Neural progenitor cell (in vitro differentiated cells): ENCODE results near the gene DPAGT1. TPM values are rescaled to one million over a fixed set of nuclear protein-coding genes. Genes with fewer than 3 reads are reported as not detected.

Experiments
- DNase-seq: peaks from one replicate; pipeline ENCODE4 v3.0.0-alpha.2; 2016; ENCODE audit warnings: low spot score
- H2AFZ ChIP-seq: fragments of 200-600 bp; sonication (generic); replicated peaks from 2 replicates; pipeline ENCODE4 v1.6.1; 2016; ENCODE audit warnings: antibody characterized with exemption
- H3F3A ChIP-seq: fragments of 200-600 bp; sonication (generic); 2 replicates; pipeline ENCODE4 v1.6.1; 2016; ENCODE audit warnings: antibody characterized with exemption, low read depth
- H3K27ac ChIP-seq: fragments of 200-600 bp; sonication (generic); 2 replicates; pipeline ENCODE4 v1.5.1; 2016; ENCODE audit warnings: mild to moderate bottlenecking
- H3K27me3 ChIP-seq: fragments of 200-600 bp; sonication (generic); 2 replicates; pipeline ENCODE4 v1.6.1; 2016; ENCODE audit warnings: mild to moderate bottlenecking, moderate library complexity
- H3K36me3 ChIP-seq: fragments of 200-600 bp; sonication (generic); 2 replicates; pipeline ENCODE4 v1.5.1; 2016
- H3K4me1 ChIP-seq: fragments of 200-600 bp; sonication (generic); 2 replicates; pipeline ENCODE4 v1.6.1; 2016; ENCODE audit warnings: mixed run types
- H3K4me2 ChIP-seq: fragments of 200-600 bp; sonication (generic); 2 replicates; pipeline ENCODE4 v1.6.1; 2016
- H3K4me3 ChIP-seq: fragments of 200-600 bp; sonication (generic); 2 replicates; pipeline ENCODE4 v1.5.1; 2016
- H3K79me2 ChIP-seq: fragments of 200-600 bp; sonication (generic); 2 replicates; pipeline ENCODE4 v1.6.1; 2016; ENCODE audit warnings: low read depth
- H3K9ac ChIP-seq: fragments of 200-600 bp; sonication (generic); 2 replicates; pipeline ENCODE4 v1.6.1; 2016
- H3K9me3 ChIP-seq: fragments of 200-600 bp; sonication (generic); 2 replicates; pipeline ENCODE4 v1.5.1; 2016; ENCODE audit warnings: low read depth
- H4K20me1 ChIP-seq: fragments of 200-600 bp; sonication (generic); 2 replicates; pipeline ENCODE4 v1.6.1; 2016; ENCODE audit warnings: low read depth
- H3K27ac Mint-ChIP-seq: 3 replicates; pipeline ENCODE4 v1.8.0; 2021; ENCODE audit warnings: mixed read lengths
- H3K27me3 Mint-ChIP-seq: 2 replicates; pipeline ENCODE4 v1.8.0; 2022; ENCODE audit warnings: low read depth, mild to moderate bottlenecking, inconsistent platforms, moderate library complexity, mixed read lengths; ENCODE audit not compliant: insufficient read depth
- H3K36me3 Mint-ChIP-seq: 3 replicates; pipeline ENCODE4 v1.8.0; 2021; ENCODE audit warnings: mixed read lengths
- H3K4me1 Mint-ChIP-seq: 3 replicates; pipeline ENCODE4 v1.8.0; 2021; ENCODE audit warnings: mixed read lengths
- H3K4me3 Mint-ChIP-seq: 3 replicates; pipeline ENCODE4 v1.8.0; 2021; ENCODE audit warnings: mild to moderate bottlenecking, moderate library complexity, mixed read lengths
- H3K9me3 Mint-ChIP-seq: 3 replicates; pipeline ENCODE4 v1.8.0; 2020; ENCODE audit warnings: mixed read lengths
- EZH2 ChIP-seq: fragments of 200-600 bp; sonication (generic); IDR thresholded peaks from 2 replicates; pipeline ENCODE4 v1.6.1; 2017; ENCODE audit warnings: antibody characterized with exemption, mild to moderate bottlenecking, moderate library complexity
- EZH2phosphoT487 ChIP-seq: fragments of 200-600 bp; sonication (generic); IDR thresholded peaks from 2 replicates; pipeline ENCODE4 v1.6.1; 2017; ENCODE audit warnings: antibody characterized with exemption
- total RNA-seq: library from RNA; depleted of rRNA; stranded (reverse); fragments of >200 nt; gene quantifications from 2 replicates; pipeline ENCODE4 v1.2.3, GENCODE V29; 2015; ENCODE audit warnings: low replicate concordance
- TF ChIP-seq, protein P1 (sequence below): fragments of 200-600 bp; sonication (generic); IDR thresholded peaks from 2 replicates; pipeline ENCODE4 v1.5.1; 2017; ENCODE audit warnings: antibody characterized with exemption, mild to moderate bottlenecking

DPAGT1 gene
- total RNA-seq, 1 donor from 2014 or later: 13.4 TPM

DNA sequence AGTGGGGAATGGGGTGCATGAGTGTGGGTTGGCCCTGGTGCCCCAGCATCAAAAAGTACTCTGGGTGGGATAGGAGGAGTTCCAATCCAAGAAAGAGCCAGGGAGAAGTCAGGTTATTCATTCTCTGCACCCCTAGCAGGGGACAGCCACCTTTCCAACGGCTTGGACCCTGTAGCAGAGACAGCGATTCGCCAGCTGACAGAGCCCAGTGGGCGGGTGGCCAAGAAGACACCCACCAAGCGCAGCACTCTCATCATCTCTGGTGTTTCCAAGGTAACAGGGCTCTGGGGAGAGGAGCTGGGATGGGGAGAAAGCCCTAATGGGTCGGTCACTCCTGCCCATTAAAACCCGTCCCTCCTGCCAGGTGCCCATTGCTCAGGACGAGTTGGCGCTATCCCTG, 12.1 kb upstream of the DPAGT1 start:
- Histone ChIP-seq H3K4me2 (no peak overlapping the region), H3K36me3 (no peaks in the 10 kb centered on the region), H3K4me1 (no peaks in the 10 kb centered on the region), H3K27ac (no peak overlapping the region), H3K27me3 (peaks cover 1% of the 10 kb centered on the region), H3K79me2 (no peaks in the 10 kb centered on the region), H3F3A (peaks cover 8% of the 10 kb centered on the region), H3K9me3 (no peaks in the 10 kb centered on the region), H3K9ac (no peak overlapping the region), H2AFZ (no peak overlapping the region), H4K20me1 (no peaks in the 10 kb centered on the region), H3K4me3 (no peak overlapping the region)
- Mint-ChIP-seq H3K27me3 (no peaks in the 10 kb centered on the region), H3K36me3 (peaks cover 8% of the 10 kb centered on the region), H3K27ac (no peak overlapping the region), H3K9me3 (no peaks in the 10 kb centered on the region), H3K4me3 (no peak overlapping the region), H3K4me1 (peaks cover 3% of the 10 kb centered on the region)
- DNase-seq: no peak
- no peak for TF ChIP-seq EZH2
- TF ChIP-seq EZH2phosphoT487: no peak
- TF ChIP-seq, protein P1, sequence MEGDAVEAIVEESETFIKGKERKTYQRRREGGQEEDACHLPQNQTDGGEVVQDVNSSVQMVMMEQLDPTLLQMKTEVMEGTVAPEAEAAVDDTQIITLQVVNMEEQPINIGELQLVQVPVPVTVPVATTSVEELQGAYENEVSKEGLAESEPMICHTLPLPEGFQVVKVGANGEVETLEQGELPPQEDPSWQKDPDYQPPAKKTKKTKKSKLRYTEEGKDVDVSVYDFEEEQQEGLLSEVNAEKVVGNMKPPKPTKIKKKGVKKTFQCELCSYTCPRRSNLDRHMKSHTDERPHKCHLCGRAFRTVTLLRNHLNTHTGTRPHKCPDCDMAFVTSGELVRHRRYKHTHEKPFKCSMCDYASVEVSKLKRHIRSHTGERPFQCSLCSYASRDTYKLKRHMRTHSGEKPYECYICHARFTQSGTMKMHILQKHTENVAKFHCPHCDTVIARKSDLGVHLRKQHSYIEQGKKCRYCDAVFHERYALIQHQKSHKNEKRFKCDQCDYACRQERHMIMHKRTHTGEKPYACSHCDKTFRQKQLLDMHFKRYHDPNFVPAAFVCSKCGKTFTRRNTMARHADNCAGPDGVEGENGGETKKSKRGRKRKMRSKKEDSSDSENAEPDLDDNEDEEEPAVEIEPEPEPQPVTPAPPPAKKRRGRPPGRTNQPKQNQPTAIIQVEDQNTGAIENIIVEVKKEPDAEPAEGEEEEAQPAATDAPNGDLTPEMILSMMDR: no peak

DNA sequence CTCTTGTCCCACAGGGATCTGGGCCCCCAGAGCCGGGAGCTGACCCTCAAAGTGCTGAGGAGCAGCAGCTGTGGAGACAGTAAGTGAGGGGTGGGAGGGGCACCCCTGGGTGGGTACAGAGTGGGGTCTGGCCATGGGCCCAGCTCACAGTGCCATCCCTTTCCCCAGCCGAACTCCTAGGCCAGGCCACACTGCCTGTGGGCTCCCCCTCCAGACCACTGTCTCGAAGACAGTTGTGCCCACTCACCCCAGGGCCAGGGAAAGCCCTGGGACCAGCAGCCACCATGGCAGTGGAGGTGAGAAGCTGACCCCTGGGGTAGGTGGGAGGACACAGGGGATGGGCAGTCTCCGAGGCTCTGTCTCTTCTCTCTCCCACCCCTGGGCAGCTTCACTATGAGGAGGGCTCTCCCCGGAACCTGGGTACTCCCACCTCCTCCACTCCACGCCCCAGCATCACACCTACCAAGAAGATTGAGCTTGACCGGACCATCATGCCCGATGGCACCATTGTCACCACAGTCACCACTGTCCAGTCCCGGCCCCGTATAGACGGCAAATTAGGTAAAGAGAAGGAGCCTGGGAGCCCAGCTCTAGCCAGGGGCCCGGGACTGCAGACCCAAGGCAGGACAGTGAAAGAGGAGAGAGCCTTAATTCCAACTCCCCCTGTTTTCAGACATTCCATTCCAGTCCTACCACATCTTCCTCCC, 10.8 kb upstream of the DPAGT1 start:
- Histone ChIP-seq H3F3A (peaks cover 15% of the 10 kb centered on the region), H3K79me2 (peaks cover 4% of the 10 kb centered on the region), H3K9ac (no peak overlapping the region), H4K20me1 (peaks cover 4% of the 10 kb centered on the region), H3K9me3 (no peaks in the 10 kb centered on the region), H3K4me3 (no peak overlapping the region), H3K27me3 (peaks cover 14% of the 10 kb centered on the region), H3K4me2 (no peak overlapping the region), H3K4me1 (peaks cover 9% of the 10 kb centered on the region), H2AFZ (no peak overlapping the region), H3K36me3 (no peaks in the 10 kb centered on the region), H3K27ac (no peak overlapping the region)
- Mint-ChIP-seq H3K9me3 (no peaks in the 10 kb centered on the region), H3K27ac (no peak overlapping the region), H3K4me3 (no peak overlapping the region), H3K36me3 (peaks cover 8% of the 10 kb centered on the region), H3K27me3 (no peaks in the 10 kb centered on the region), H3K4me1 (peaks cover 12% of the 10 kb centered on the region)
- TF ChIP-seq, protein P1: no peak
- TF ChIP-seq EZH2phosphoT487: no peak
- TF ChIP-seq EZH2: no peak
- DNase-seq: no peak

DNA sequence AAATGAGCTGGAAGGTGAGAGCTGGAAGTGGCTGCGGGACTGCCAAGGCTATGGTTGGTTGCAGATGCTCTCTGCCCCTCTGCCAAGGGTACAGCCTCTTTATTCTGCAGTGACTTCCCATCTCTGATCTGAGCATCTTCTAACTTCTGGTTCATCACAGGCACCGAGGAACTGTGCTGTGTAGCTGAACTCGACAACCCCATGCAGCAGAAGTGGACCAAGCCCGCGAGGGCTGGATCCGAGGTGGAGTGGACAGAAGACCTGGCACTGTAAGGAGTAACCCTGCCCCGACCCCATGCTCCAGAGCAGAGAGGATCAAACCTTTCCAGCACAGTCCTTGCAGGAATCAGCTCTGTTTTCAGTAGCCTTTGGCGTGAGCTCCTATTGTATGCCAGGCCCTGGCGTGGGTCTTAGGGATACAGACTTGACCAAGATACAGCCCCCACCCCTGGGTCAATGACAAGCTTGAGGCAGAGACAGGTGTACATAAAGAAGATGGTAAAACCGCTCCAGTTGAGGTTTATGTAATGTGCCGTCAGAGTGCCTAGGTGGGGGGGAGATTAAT, 9.8 kb upstream of the DPAGT1 start:
- H3K4me1 Mint-ChIP-seq: peaks cover 17% of the 10 kb centered on the region

More for the DNA sequence above, 9.8 kb upstream of the DPAGT1 start:
- no peak overlapping the region for H3K4me2 ChIP-seq
- Mint-ChIP-seq H3K9me3 (no peaks in the 10 kb centered on the region), H3K36me3 (peaks cover 8% of the 10 kb centered on the region), H3K27me3 (no peaks in the 10 kb centered on the region), H3K27ac (no peak overlapping the region), H3K4me3 (no peak overlapping the region)
- H3K36me3 ChIP-seq: no peaks in the 10 kb centered on the region
- H3K79me2 ChIP-seq: peaks cover 4% of the 10 kb centered on the region
- H3K27ac ChIP-seq: no peak overlapping the region
- H3F3A ChIP-seq: peaks cover 20% of the 10 kb centered on the region
- no peak overlapping the region for H2AFZ ChIP-seq
- TF ChIP-seq, protein P1: no peak
- TF ChIP-seq EZH2phosphoT487: no peak
- no peak for TF ChIP-seq EZH2
- no peak overlapping the region for H3K4me3 ChIP-seq
- H3K4me1 ChIP-seq: peaks cover 9% of the 10 kb centered on the region
- DNase-seq: no peak
- H3K27me3 ChIP-seq: peaks cover 15% of the 10 kb centered on the region
- no peak overlapping the region for H3K9ac ChIP-seq
- no peaks in the 10 kb centered on the region for H3K9me3 ChIP-seq
- H4K20me1 ChIP-seq: peaks cover 4% of the 10 kb centered on the region
